HT1080 (cell line): Measurements from ENCODE around the gene RNF44. TPM values are rescaled to one million over a fixed set of nuclear protein-coding genes. Genes with fewer than 3 reads are reported as not detected.
A peak's percentile ranks its signal among the peaks of the same experiment; 100 is the strongest.
"Not testable (repeated sequence)": the region's sequence is repeated elsewhere in the genome, so short reads cannot be mapped to it uniquely, and the experiment has no call there.

Source experiments
- DNase-seq: peaks from one replicate; pipeline ENCODE4 v3.0.0-alpha.2; 2015; ENCODE audit warnings: low read depth
- total RNA-seq: library from RNA; depleted of rRNA; stranded (reverse); fragments of >200 nt; shearing (Covaris generic); gene quantifications from 2 replicates; pipeline ENCODE4 v1.2.3, GENCODE V29; 2014

The RNF44 gene
- total RNA-seq, 1 experiment from 2014 or later: 16.7 TPM

DNA sequence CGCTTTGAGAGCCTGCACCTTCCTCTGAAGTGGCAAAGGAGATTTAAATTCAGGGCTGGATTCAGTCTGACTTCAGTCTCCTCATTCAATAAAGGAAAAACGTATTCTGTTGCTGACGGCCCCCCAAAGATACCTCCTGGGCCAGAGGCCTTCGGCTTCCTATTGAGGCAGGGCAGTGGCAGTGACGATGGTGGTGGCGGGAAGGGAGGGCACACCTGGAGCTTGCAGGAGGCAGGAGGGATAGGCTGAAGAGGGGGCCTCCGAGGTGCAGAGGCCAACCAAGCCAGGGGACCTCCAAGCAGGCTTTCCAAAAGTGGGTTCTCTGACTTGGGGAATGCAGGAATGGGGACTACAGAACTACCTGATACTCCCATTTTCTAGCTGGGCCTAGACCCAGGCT is 15.9 kb downstream of the RNF44 start:
- DNase-seq: no peak

DNA sequence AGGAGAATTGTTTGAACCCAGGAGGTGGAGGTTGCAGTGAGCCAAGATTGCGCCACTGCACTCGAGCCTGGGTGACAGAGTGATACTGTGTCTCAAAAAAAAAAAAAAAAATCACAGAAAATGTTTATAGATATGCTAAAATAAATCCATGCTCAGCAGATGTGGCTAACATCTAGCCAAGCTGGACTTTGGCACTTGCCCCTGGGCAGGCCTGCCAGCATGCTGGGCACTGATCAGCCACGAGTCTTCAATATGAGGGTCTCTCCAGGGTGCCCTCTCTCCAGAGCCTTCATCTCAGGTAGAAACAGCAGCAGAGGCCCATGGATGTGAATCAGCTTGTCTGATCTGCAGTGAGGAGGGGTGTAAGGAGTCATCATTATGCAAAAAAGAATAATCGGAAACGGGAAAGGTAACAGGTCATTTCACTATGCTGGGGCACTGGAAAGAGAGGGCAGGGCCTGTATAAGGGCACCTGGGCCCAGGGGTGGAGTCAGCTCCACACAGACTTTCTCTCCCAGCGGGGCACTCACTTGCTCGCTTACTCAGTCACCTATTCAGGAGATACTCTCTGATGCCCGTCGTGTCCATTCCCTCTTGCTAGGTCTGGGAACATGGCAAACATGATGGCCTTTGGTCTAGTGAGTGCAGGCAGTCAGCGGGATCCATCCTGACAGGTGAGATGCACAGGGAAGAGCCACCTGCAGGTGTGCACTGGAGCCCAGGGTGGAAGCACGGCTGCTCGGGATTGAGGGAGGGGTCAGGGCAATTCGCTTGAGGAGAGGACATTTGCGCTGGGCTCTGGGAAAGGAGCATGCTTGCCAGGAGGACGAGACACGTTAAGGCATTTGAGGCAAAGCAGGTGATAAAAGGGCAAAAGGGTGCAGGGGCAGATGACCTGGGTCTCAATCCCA is 17.1 kb downstream of the RNF44 start:
- DNase-seq: no peak

DNA sequence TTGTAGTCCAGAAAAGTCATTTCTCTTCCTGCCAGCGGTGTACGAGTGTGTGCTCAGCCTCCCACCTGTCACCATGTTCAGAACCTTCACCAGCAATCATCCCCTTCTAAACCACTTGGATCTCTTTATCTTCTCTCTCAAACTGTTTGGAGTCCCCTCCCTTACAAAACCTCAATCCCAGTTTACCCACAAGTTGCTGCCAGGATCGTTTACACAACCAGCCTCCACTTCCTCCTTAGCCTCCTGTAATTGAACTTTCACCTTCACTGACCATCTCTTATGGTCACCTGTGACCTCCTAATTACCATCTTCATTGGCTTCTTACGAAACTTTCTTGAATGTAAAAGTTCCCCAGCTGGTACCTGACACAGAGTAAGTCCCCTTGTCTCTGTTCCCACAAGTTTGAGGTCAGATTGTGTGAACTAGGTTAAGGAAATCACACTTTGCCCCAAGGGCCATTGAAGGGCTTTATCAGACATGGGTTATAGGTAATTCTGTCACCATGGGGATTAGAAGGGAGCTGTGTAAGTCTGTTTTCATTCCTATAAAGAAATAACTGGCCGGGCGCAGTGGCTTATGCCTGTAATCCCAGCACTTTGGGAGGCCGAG is 20.0 kb downstream of the RNF44 start:
- DNase-seq: no peak

DNA sequence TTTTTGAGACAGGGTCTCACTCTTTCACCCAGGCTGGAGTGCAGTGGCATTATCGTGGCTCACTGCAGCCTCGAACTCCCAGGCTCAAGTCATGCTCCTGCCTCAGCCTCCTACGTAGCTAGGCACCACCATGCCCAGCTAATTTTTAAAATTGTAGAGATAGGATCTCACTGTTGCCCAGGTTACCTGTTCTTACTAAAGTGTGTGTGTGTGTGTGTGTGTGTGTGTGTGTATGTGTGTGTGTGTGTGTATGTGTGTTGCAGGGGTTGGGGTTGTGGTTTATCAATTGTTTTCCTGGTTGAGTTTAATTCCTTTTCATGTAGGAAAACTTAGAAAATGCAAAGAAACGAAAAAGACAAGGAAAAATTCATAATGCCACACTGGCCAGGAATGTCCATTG is 21.8 kb downstream of the RNF44 start:
- no peak for DNase-seq

DNA sequence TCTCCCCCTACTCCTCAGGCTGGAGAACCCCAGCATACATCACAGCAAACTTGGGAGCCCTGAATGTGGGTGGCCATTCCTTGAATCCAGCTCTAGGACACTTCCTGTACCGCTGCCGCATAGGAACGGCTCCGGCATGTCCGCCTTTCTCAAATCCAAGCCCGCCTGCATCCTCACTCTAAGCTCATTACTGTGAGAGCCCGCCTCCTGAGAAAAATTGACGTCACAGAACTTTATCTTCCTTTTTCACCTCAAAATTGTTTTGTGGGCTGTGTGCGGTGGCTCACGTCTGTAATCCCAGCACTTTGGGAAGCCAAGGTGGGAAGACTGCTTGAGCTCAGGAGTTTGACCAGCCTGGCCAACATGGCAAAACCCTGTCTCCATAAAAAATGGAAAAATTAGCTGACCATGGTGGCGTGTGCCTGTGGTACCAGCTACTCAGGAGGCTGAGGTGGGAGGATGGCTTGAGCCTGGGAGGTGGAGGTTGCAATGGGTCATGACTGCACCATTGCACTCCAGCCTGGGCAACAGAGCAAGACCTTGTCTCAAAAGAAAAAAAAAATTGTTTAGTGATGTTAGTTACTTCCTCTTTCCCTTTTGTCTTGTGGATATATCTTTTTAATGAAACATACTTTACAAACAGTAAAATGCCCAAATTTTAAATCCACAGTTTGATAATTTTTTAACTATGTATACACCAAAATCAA is 22.8 kb downstream of the RNF44 start:
- no peak for DNase-seq

DNA sequence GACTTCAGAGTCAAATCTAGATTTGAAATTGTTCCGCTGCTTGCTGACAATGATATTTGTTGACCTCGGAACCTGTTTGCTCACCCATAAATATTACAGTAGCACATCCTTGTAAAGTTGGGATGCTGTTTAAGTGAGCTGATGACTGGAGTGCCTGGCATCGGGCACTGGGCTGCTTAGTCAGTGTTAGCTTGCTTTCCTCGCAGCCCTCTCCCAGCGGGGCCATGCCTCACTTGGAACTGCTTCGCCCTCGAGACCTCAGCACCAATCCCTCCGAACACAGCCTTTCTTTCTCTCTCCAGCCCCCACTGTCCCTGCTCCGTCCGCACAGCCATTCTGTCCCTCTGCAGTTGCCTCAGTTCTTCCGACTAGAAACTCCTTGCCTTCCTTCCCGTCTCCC is 23.4 kb downstream of the RNF44 start:
- DNase-seq: no peak

DNA sequence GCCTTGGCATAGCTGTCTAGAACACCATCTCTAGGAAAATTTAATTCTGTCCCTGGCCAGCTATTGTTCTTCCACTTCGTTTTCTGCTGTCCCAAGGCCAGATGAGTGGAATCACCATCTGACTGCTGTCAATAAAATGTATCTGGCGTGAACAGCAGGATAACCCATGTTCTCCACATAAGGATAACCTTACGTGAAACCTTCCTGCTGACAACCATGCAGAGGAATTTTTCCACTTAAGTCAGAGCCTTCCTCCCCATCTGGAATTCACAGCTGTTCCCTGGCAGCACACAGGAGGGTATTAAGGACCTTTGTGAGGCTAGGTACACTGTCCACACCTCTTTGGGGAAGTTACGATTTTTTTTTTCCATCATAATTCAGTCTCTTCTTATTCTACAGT is 28.6 kb downstream of the RNF44 start:
- DNase-seq: no peak

DNA sequence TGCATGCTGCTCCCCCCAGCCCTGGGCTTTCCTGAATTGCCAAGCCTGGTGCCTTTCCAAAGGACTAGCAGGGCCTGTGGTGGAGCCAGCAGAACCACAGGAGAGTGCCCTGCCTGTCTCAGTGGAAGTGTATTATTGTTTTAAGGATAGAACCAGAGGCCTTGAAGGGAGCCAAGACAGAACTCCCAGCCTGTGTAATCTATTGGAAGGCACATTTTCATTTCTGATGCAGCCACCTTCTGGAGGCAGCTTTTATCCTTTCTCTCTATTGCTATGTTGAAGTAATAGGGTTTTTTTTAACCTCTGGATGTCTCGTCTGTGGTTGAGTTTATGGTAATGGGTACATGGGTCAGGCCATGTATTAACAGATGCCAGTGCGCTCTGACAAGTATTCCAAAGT is 29.3 kb downstream of the RNF44 start:
- no peak for DNase-seq

DNA sequence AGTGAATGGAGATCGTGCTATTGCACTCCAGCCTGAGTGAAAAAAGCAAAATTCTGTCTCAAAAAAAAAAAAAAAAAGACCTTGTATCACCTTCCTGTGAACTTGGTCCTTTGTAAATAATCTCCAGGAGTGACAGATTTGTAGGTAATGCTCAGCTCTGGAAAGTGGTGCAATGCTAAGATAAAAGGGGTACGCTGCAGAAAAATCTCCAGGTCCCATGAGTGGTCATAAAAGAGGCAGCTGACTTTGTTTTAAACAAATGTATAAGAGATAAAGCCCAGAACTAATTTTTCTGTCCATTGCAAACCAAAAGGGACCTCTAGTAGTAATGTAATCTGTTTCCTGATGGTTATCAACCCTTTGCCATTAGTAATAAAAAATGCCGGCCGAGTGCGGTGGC is 33.7 kb downstream of the RNF44 start:
- no peak for DNase-seq

DNA sequence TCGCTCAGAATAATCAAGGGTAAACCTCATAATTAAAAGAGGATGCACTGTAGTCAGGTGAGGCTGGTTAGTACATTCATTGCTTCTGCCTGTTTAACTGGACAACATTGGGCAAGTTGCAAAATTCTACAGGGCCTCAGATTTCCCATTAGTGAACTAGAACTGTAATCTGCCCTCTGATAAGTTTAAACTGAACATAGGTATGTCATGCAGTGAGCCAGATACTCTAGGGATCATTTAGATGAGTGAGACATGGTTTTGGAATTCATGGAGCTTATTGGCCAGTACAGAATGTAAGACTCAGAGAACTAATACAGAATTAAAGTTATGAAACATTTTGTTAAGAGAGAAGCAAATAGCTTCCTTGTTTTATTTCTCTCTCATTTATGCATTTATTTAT is 35.9 kb downstream of the RNF44 start:
- no peak for DNase-seq

DNA sequence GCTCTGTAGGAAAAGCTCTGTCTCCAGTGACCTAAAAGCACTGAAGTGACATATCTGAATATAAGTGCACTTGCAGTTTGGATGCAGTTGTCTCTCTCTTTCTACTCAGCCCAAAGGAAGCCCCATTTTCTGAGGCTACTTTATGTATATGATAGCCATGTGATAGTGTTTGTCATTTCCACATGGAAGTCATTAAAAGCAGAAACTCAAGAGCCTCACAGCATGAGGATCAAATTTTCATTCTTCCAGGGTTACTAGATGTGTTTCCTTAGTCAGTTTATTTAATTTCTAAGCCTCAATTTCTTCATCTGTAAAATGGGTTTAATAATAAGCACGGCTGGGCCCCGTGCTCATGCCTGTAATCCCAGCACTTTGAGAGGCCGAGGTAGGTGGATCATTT is 36.7 kb downstream of the RNF44 start:
- no peak for DNase-seq

DNA sequence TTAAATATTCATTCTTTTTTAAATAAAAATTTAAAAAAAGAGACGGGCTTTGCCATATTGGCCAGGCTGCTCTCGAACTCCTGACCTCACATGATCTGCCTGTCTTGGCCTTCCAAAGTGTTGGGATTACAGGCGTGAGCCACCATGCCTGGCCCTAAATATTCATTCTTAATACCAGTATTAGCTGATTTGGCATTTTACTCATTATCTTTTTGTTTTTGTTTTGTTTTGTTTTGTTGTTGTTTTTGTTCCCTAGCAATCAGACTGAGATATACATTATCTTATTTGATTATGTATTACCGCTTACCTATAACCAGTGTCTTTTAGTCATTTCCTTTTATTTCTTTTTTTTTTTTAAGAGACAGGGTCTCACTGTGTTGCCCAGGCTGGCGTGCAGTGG is 37.9 kb downstream of the RNF44 start:
- no peak for DNase-seq

DNA sequence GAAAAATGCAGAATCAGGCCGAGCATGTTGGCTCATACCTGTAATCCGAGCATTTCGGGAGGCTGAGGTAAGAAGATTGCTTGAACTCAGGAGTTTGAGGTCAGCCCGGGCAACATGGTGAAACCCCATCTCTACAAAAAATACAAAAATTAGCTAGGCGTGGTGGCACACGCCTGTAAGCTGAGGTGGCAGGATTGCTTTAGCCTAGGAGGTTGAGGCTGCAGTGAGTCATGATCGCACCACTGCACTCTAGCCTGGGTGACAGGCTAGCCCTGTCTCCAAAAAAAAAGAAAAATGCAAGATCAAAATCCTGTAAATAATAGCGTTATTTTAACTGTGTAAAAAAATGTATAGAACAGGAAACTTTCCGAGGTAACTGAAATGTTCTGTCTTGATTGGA is 39.4 kb downstream of the RNF44 start:
- DNase-seq: peak; percentile 48

DNA sequence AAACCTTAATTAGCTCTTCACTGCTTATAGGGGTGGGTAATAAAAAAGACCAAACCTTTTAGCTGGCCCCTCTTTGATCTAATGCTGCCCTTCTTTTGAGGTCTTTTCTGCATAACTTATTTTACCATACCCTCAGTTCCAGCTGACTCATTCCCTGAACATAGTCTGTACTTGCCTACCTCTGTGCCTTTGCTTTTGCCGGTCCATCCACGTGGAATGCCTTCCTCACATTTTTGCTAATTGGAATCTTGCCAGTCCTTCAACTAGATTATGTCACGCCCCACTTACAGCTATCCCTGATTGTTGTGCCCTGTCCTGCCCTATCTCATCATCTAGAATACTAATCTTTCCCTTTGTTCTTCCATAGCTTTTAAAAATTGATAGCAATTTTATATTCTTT is 44.8 kb downstream of the RNF44 start:
- DNase-seq: no peak

DNA sequence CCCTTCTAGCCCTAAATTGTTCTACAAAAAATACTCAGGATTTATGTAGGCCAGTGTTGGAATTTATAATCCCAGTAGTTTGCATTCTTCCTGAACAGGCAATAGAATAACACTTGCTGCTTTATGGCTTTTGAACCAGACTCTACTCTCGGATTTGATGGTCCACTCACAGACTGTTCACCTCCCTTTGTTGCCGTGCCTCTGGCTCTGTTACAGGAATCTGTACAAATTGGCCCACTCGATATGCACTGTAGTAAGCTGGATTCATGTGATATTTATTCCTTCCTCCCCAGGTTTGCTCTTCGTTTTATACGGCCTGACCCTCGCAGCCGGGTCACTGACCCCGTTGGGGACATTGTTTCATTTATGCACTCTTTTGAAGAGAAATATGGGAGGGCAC is 45.3 kb downstream of the RNF44 start:
- DNase-seq: no peak

DNA sequence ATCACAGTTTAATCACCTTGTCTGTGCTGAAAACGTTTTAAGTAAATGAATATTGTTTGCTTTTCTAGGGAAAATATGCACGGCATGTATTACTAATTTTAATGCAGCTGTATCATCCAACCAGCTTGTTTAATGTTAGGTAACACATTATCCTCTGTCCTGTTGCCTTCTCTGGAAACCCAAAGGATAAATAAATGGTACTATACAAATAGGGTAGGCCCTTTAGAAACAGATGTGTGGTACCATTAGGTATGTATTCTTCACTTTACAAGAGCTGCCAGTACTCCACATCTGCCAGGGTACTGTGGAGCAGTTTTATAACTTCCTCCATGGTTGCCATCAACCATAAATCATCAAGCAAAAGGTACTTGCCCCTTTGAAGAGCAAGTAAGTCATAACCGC is 46.1 kb downstream of the RNF44 start:
- no peak for DNase-seq

DNA sequence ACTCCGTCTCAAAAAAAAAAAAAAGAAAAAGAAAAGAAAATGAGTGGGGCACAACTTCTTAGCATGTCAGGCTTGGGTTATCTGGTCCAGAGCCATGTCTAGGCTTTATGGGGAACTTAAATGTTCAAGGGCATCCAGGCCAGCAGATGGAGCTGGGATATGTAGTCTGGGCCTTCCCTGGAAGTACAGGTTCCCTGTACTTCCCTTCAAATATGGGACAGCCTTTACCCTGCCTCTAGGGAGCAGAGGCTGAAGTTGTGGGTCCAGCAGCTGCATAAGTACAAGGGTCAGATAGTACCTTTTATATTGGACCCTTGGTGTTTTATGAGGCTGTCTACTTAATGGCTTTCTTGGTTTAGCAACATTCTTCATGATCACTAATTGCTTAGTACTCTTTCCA is 46.9 kb downstream of the RNF44 start:
- DNase-seq: no peak

DNA sequence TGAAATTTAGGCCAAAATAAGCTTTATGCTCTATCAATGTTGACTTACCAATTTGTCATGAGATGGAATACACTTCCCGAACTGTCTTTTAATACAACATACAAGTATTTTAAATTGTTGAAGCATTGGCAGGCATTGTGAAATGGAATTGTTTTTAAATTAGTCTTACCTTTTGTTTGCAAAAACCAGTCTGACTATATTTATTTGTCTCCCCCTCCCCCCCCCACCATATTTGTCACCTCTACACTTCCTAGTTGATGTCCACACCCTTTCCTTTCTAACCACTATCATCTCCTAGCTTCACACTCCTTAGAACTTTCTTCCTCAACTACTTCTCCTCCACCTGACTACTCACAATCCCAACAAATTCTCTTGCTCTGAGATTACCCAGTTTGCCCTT is 48.1 kb downstream of the RNF44 start:
- DNase-seq: no peak

DNA sequence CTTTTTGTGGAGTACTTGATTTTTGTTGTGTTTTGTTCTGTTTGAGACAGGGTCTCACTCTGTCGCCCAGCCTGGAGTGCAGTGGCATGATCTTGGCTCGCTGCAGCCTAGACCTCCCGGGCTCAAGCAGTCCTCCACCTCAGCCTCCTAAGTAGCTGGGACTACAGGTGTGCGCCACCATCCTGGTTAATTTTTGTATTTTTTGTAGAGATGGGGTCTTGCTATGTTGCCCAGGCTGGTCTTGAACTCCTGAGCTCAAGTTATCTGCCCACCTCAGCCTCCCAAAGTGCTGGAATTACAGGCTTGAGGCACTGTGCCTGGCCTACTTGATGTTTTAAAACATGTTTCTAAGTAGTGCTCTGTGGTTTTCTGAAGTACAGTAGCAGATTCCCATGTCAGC is 50.0 kb downstream of the RNF44 start:
- DNase-seq: not testable (repeated sequence)

DNA sequence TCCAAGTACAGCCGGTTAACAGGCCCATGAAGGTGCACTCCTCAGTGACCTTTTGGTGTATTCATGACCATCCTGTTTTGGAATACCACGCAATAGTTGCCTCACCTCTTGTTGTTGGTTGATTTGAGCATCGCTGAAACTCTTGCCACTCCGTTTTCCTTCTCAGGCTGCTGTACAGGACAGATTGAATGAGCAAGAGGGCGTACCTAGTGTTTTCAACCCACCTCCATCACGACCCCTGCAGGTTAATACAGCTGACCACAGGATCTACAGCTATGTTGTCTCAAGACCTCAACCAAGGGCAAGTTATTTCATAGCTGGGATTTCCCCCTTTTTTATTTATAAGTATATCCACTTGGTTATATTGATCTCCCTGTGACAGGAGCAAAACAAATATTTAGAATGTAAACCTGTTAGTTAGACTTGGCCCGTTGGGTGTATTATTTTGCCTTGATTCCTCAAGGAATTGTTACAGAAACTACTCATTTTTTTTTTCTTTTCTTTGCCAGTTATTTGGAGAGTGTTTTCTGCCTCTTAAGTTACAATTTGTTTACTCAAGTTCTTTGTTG is 50.9 kb downstream of the RNF44 start:
- no peak for DNase-seq

DNA sequence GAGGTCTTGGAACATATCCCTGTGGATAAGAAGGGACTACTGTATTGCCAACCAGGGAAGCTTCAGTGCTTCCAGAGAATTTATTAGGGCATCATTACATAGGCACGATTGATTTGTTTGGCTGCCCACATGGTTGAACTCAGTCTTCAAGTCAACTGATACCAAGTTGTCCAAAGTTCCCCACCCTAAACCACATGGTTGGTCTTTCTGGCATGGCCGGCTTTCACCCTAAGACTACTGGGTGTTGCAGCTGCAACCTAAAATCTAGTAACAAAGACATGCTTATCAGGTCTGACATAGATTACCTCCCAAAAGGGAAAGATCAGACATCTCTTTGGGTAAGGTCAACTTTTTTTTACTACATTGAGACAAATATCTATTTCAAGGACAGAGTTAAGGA is 52.0 kb downstream of the RNF44 start:
- DNase-seq: no peak

DNA sequence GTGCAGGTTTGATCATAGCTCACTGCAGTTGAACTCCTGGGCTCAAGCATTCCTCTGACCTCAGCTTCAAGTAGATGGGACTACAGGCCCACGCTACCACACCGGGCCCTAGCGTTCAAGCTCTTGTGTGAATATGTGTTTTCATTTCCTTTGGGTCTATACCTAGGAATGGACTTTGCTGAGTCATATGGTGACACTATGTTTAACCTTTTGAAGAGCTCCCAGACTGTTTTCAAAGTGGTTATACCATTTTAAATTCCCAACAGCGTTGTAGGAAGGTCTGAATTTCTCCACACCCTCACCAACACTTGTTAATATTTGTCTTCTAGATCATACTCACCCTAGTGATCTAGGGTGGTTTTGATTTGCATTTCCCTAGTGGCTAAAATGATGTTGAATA is 55.5 kb downstream of the RNF44 start:
- DNase-seq: peak; percentile 62
